ENCODE data around the gene CANX.
"Not testable (repeated sequence)": the region's sequence is repeated elsewhere in the genome, so short reads cannot be mapped to it uniquely, and the experiment has no call there.

Gene CANX

GRCh38 chr5:179699616-179700237 is 960 bp downstream of the CANX start:
- no peak for DNase-seq (ENCODE audit: low read depth)

- no peak for DNase-seq (ENCODE audit: low read depth)
These were observed 1.7 kb downstream of the CANX start for GRCh38 chr5:179700401-179700918.

- DNase-seq (ENCODE audit: low read depth): no peak
These were observed 17.5 kb downstream of the CANX start for GRCh38 chr5:179716286-179716685.

GRCh38 chr5:179720222-179720621 is 21.5 kb downstream of the CANX start:
- DNase-seq (ENCODE audit: low read depth): no peak

- DNase-seq (ENCODE audit: low read depth): no peak
These were observed 25.4 kb downstream of the CANX start for GRCh38 chr5:179724163-179724562.

- no peak for DNase-seq (ENCODE audit: low read depth)
These were observed 28.3 kb downstream of the CANX start for GRCh38 chr5:179727106-179727505.

- no peak for DNase-seq (ENCODE audit: low read depth)
These were observed 30.5 kb downstream of the CANX start for GRCh38 chr5:179729303-179729702.

GRCh38 chr5:179729727-179730126 is 31.0 kb downstream of the CANX start:
- no peak for DNase-seq (ENCODE audit: low read depth)

- no peak for DNase-seq (ENCODE audit: low read depth)
These were observed 31.6 kb downstream of the CANX start for GRCh38 chr5:179730356-179730755.

GRCh38 chr5:179730852-179731251 is 32.1 kb downstream of the CANX start:
- DNase-seq (ENCODE audit: low read depth): no peak

GRCh38 chr5:179731791-179732411 is 33.1 kb downstream of the CANX start:
- DNase-seq (ENCODE audit: low read depth): peak; percentile 22

- DNase-seq (ENCODE audit: low read depth): peak; percentile 95
These were observed 33.7 kb downstream of the CANX start, which contains the start of gene MAML1 for GRCh38 chr5:179732412-179732917. Gene MAML1, plus strand, starts transcription at chr5:179732822. Its CDS starts 291 bp downstream, at chr5:179733113.

- peak; percentile 15 for DNase-seq (ENCODE audit: low read depth)
These were observed 34.4 kb downstream of the CANX start for GRCh38 chr5:179732918-179733771.

- no peak for DNase-seq (ENCODE audit: low read depth)
These were observed 35.0 kb downstream of the CANX start for GRCh38 chr5:179733772-179734126.

GRCh38 chr5:179734536-179735164 is 35.9 kb downstream of the CANX start:
- no peak for DNase-seq (ENCODE audit: low read depth)

- DNase-seq (ENCODE audit: low read depth): no peak
These were observed 40.0 kb downstream of the CANX start for GRCh38 chr5:179738742-179739141.

- DNase-seq (ENCODE audit: low read depth): not testable (repeated sequence)
These were observed 45.3 kb downstream of the CANX start for GRCh38 chr5:179744106-179744505.

- DNase-seq (ENCODE audit: low read depth): no peak
These were observed 48.1 kb downstream of the CANX start for GRCh38 chr5:179746872-179747271.

- DNase-seq (ENCODE audit: low read depth): no peak
These were observed 49.0 kb downstream of the CANX start for GRCh38 chr5:179747811-179748210.

GRCh38 chr5:179749857-179750508 is 51.2 kb downstream of the CANX start:
- no peak for DNase-seq (ENCODE audit: low read depth)

- DNase-seq (ENCODE audit: low read depth): no peak
These were observed 55.2 kb downstream of the CANX start for GRCh38 chr5:179753971-179754370.

- no peak for DNase-seq (ENCODE audit: low read depth)
These were observed 56.3 kb downstream of the CANX start for GRCh38 chr5:179755022-179755421.

All from HS-27A (cell line).